Testis (tissue), 3 donors: Measurements from ENCODE around the gene SCP2. TPM values are rescaled to one million over a fixed set of nuclear protein-coding genes. Genes with fewer than 3 reads are reported as not detected.
A peak's percentile ranks its signal among the peaks of the same experiment; 100 is the strongest.

Source experiments
- DNase-seq: peaks from one replicate; pipeline ENCODE4 v3.0.0-alpha.2; 2019
- H3K27ac ChIP-seq, 2 donors: fragments of 200-600 bp; sonication (generic); one replicate each; pipeline ENCODE4 v1.5.1; 2019
- H3K27me3 ChIP-seq: fragments of 200-600 bp; sonication (generic); one replicate; pipeline ENCODE4 v1.5.1; 2019
- H3K36me3 ChIP-seq: fragments of 200-600 bp; sonication (generic); one replicate; pipeline ENCODE4 v1.5.1; 2017; ENCODE audit warnings: low read depth; ENCODE audit errors: missing control alignments
- H3K4me1 ChIP-seq: fragments of 200-600 bp; sonication (generic); one replicate; pipeline ENCODE4 v1.5.1; 2019
- H3K4me3 ChIP-seq, 2 donors: fragments of 200-600 bp; sonication (generic); one replicate each; pipeline ENCODE4 v1.5.1; 2017 to 2019
- H3K9me3 ChIP-seq: fragments of 200-600 bp; sonication (generic); one replicate; pipeline ENCODE4 v1.5.1; 2017
- CTCF ChIP-seq, 3 experiments: fragments of 450-650 bp in 2 of 3; fragments of 200-600 bp in 1 of 3; sonication (generic) in 1 of 3; IDR thresholded peaks; one replicate each; pipeline ENCODE4 v1.5.1; 2016 to 2019; ENCODE audit warnings: antibody characterized with exemption in 3 of 3, mild to moderate bottlenecking in 2 of 3, moderate library complexity in 1 of 3
- POLR2A ChIP-seq: fragments of 450-650 bp; IDR thresholded peaks from one replicate; pipeline ENCODE4 v1.6.1; 2017; ENCODE audit warnings: antibody characterized with exemption, mild to moderate bottlenecking, moderate library complexity
- WGBS, 2 donors: methylation state at CpG; one replicate each; pipeline ENCODE4 v1.1.5; 2018; 5-methylcytosine and 5-hydroxymethylcytosine counted together
- intact Hi-C: fragments of 100-400 bp; cut with DNase I; formaldehyde crosslinking; loops from one replicate; pipeline ENCODE4 v1.15.1; 2023; ENCODE audit warnings: low total_unique reads
- polyA plus RNA-seq: library from polyadenylated mRNA; stranded (reverse); fragments of 350-450 nt; fragmentation: Illumina TruSeq; extraction: RNeasy Lipid Tissue Mini Kit (QIAGEN cat#74804); gene quantifications from one replicate; pipeline ENCODE4 v1.2.3, GENCODE V29; 2014; ENCODE audit warnings: low read depth, low replicate concordance; ENCODE audit not compliant: insufficient read depth
- total RNA-seq, 2 donors: library from RNA; depleted of rRNA; stranded (reverse); fragments of >200 nt; gene quantifications; one replicate each; pipeline ENCODE4 v1.2.3, GENCODE V29; 2016

Gene SCP2
- total and polyA plus RNA-seq, 3 donors from 2014 or later: 102 to 108 (median 103) TPM

- peaks cover 14% of the 10 kb centered on the region for H3K4me1 ChIP-seq
These were observed 6.2 kb upstream of the SCP2 start for GRCh38 chr1:52920791-52921291.

GRCh38 chr1:52925571-52926005, 1.5 kb upstream of the SCP2 start:
- DNase-seq: peak; percentile 59
- TF ChIP-seq POLR2A (no peak), CTCF (IDR thresholded peaks at IDR 0.05) (no peak)
- intact Hi-C loops: loop anchor here (10.0 kb wide), 1 partner anchor 259 kb away; no protein-coding TSS in a partner anchor
- Histone ChIP-seq H3K4me1 (peaks cover 8% of the 10 kb centered on the region), H3K9me3 (no peaks in the 10 kb centered on the region), H3K27me3 (no peaks in the 10 kb centered on the region), H3K36me3 (no peaks in the 10 kb centered on the region), H3K4me3 (no peak overlapping the region), H3K27ac (peak overlapping the region in 1 of 2 donors; percentile 79)
- 17 to 19% methylated on average over 5 of the region's 5 CpGs for WGBS, 2 donors

More at GRCh38 chr1:52920791-52921291, 6.2 kb upstream of the SCP2 start:
- 13 to 14% methylated on average over 9 to 32 of the region's 35 CpGs for WGBS, 2 donors
- TF ChIP-seq CTCF (IDR thresholded peaks at IDR 0.05): no peak
- intact Hi-C loops: loop anchor here (10.0 kb wide), 1 partner anchor 264 kb away; no protein-coding TSS in a partner anchor
- Histone ChIP-seq H3K36me3 (no peaks in the 10 kb centered on the region), H3K27ac (peak overlapping the region; percentile 93 to 95), H3K4me3 (peak overlapping the region; percentile 77 to 81), H3K9me3 (no peaks in the 10 kb centered on the region), H3K27me3 (no peaks in the 10 kb centered on the region)
- DNase-seq: peak; percentile 48

DNA sequence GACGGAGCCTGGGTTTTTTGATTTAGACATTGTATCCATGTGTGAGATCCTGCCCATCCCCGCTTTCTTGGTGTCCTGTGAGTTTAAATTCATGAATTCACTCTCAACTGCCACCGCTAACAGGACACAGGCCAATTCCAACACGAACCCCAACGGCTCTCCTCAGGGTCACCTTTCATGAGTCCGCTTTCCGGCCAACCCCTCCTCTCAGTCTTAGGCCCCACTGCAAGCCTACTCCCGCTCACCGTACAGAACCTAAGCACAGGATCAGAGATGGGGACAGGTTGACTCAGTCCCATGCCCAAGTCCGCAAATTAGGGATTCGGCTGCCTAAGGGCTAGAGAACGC, 238 bp upstream of the SCP2 start:
- intact Hi-C loops: loop anchor here (10.0 kb wide), 1 partner anchor 258 kb away; no protein-coding TSS in a partner anchor

GRCh38 chr1:52928015-52928404, 934 bp downstream of the SCP2 start:
- 12% methylated on average over 15 of the region's 15 CpGs for WGBS, 2 donors
- TF ChIP-seq CTCF (IDR thresholded peaks at IDR 0.05) (no peak), POLR2A (no peak)
- Histone ChIP-seq H3K36me3 (no peaks in the 10 kb centered on the region), H3K27ac (peak overlapping the region; percentile 73 to 79), H3K4me3 (peak overlapping the region; percentile 68 to 78), H3K9me3 (no peaks in the 10 kb centered on the region), H3K4me1 (peaks cover 8% of the 10 kb centered on the region), H3K27me3 (no peaks in the 10 kb centered on the region)
- intact Hi-C loops: loop anchor here (10.0 kb wide), 1 partner anchor 257 kb away; no protein-coding TSS in a partner anchor
- DNase-seq: peak; percentile 46

More for the DNA sequence above, 238 bp upstream of the SCP2 start:
- H3K9me3 ChIP-seq: no peaks in the 10 kb centered on the region
- WGBS, 2 donors: 3 to 4% methylated on average over 11 to 12 of the region's 12 CpGs
- H3K4me1 ChIP-seq: peaks cover 8% of the 10 kb centered on the region
- peak overlapping the region; percentile 73 to 79 for H3K27ac ChIP-seq
- TF ChIP-seq POLR2A (no peak), CTCF (IDR thresholded peaks at IDR 0.05) (no peak)
- no peaks in the 10 kb centered on the region for H3K36me3 ChIP-seq
- DNase-seq: no peak
- peak overlapping the region; percentile 68 to 78 for H3K4me3 ChIP-seq
- H3K27me3 ChIP-seq: no peaks in the 10 kb centered on the region

GRCh38 chr1:52929019-52929418, 1.9 kb downstream of the SCP2 start:
- no peak overlapping the region for H3K27ac ChIP-seq
- H3K27me3 ChIP-seq: no peaks in the 10 kb centered on the region
- H3K4me1 ChIP-seq: peaks cover 8% of the 10 kb centered on the region
- intact Hi-C loops: loop anchor here (10.0 kb wide), 1 partner anchor 256 kb away; no protein-coding TSS in a partner anchor
- H3K36me3 ChIP-seq: no peaks in the 10 kb centered on the region
- TF ChIP-seq CTCF (IDR thresholded peaks at IDR 0.05): no peak
- no peak for TF ChIP-seq POLR2A
- H3K4me3 ChIP-seq: no peak overlapping the region
- WGBS, 2 donors: 61 to 64% methylated on average over 4 of the region's 4 CpGs
- no peaks in the 10 kb centered on the region for H3K9me3 ChIP-seq
- DNase-seq: no peak
